Fibroblast of skin of right biceps (primary cell): ENCODE data around the gene RPTN.
"Not testable (repeated sequence)": the region's sequence is repeated elsewhere in the genome, so short reads cannot be mapped to it uniquely, and the experiment has no call there.

Experiments
- DNase-seq: peaks from one replicate; pipeline ENCODE4 v3.0.0-alpha.2; 2013

The RPTN gene

DNA sequence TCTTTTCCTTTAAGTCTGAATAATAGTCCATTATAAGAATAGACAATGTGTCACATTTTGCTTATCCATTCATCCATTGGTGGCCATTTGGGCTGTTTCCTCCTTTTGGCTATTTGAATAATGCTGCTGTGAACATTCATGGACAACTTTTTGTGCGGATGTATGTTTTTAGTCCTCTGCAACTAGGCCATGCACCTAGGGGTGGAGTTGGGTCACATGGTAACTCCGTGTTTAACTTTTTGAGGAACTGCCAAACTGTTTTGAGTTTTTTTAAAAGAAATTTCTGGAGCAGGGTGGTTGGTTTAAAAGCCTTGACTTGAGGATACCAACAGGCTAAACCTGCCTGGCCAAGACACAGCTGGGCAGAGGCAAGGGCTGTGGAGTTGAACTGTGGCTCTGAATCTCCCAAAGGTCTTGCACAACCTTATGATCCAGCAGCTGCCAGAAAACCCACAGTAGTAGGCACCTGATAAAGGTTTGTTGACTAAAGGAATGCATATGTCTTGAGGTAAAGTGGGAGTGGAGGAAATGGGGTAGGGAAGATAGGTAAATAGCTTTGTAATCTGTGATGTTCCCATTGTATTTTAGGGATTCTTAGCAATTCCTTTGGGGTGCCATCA, 5.6 kb upstream of the RPTN start:
- no peak for DNase-seq

DNA sequence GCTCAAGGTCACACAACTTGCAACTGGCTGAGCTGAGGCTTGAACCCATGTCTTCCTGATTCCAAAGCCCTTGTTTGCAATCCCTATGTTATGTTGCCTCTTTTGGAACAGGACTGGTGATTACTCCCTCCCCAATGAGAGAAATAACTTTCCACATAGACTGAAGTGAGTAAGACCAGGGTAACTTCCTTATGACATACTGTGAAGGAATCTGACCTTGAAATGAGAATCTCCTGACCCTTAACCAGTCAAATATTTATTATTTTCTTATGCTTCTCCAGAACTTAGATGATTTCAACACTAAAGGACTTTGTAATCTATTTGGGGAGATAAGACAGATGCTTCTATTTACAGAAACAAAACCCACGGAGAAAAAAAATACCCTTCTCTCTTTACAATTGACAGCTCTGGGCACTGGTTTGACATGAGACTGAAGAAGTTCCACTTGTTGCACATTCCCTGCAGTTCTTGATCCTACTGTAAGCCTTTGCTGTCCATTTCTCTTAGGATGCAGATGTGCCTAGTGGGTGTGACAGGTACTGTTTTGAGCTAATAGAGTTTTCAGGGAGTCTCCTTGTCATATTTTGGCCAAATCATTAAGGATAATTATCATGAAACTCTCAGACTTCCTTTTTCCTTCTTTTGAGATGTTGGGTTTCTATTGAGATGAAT, 3.9 kb upstream of the RPTN start:
- peak; percentile 78 for DNase-seq

DNA sequence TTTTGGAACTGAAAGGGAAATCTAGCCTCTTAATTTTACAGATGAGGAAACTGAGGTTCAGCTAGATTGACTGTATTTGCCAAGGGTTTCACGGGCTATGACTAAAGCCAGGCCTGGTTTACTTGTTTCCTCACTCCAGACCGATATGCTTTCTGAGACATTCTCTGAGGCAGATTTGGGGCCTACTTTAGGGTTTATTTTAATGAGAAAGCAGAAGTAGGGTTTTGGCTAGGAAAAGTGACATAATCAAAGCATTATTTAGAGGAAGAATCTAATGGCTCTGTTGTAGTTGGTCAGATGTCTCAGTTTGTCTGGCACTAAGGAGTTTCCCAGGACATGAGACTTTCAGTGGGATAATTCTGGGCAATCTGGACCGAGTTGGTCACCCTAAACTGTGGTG, 1.5 kb upstream of the RPTN start:
- no peak for DNase-seq

- no peak for DNase-seq
Observed at GRCh38 chr1:152153996-152154395, 5.0 kb downstream of the RPTN start.

DNA sequence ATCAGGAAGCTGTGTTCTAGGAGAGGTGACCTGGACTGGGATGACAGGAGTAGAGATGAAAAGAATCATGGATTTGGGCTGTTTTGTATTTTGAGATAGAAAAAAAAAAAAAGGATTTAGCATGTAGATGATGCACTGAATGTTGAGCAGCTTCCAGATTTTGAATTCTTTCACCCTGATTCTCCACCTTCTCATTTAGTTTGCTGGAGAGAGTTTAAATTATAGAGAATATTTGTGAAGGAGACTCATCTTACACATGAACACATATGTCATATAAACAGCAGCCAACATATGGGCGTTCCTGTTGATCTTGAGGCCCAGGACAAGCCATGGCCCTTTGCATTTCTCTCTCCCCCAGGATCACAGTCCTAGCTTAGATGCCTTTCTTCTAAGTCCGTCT, 7.4 kb downstream of the RPTN start:
- DNase-seq, result no peak

- DNase-seq, result no peak
Observed at GRCh38 chr1:152148981-152149380, 10.0 kb downstream of the RPTN start.

GRCh38 chr1:152148051-152148450, 11.0 kb downstream of the RPTN start:
- DNase-seq, result no peak

- DNase-seq, result no peak
Observed at GRCh38 chr1:152145769-152146168, 13.3 kb downstream of the RPTN start.

DNA sequence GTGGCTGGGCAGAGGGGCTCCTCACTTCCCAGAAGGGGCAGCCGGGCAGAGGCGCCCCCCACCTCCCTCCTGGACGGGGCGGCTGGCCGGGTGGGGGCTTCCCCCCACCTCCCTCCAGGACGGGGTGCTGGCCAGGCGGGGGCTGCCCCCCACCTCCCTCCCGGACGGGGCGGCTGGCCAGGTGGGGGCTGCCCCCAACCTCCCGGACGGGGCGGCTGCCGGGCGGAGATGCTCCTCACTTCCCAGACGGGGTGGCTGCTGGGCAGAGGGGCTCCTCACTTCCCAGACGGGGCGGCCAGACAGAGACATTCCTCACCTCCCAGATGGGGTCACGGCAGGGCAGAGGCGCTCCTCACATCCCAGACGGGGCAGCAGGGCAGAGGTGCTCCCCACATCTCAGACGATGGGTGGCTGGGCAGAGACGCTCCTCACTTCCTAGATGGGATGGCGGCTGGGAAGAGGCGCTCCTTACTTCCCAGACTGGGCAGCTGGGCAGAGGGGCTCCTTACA, 14.3 kb downstream of the RPTN start:
- not testable (repeated sequence) for DNase-seq

GRCh38 chr1:152143150-152143887, 15.7 kb downstream of the RPTN start:
- DNase-seq, result no peak

GRCh38 chr1:152141971-152142584, 16.9 kb downstream of the RPTN start:
- DNase-seq, result peak; percentile 57

DNA sequence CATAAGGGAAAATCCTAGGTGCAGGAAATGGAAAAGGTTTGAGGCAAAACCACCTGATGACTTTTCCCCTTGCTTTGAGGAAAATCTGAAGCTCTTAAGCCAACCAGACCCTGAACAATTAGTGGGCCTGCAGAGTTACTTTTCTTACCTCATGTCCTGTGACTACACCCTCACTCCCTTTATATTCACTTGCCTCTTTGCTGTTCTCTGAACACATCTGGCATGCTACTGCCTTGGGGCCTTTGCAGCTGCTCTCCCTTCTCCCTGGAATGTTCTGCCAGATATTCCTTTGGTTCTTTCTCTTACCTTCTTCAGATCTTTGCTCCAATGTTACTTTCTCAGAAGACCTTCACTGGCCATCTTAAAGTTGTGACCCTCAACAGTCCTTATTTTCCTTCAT, 21.8 kb downstream of the RPTN start:
- no peak for DNase-seq

DNA sequence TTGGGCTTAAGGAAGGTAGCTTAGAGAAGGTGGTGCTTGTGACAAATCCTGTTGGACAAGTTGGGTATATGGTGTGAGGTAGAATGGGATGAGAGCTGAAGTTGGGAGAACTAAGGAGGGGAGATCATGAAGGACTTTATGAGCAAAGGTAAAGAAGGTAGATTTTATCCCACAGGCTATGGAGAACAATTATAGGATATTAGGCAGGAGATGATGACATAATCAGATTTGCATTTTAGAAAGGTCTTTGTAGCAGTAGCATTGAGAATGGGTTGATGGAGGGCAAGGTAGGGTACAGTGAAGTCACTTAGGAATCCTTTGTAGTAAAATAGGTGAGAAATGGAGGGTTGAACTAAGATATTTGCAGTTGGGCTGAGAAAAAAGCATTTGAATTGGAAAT, 28.8 kb downstream of the RPTN start:
- no peak for DNase-seq

GRCh38 chr1:152127673-152128072, 31.4 kb downstream of the RPTN start:
- no peak for DNase-seq

- no peak for DNase-seq
Observed at GRCh38 chr1:152125834-152126443, 33.1 kb downstream of the RPTN start.

- no peak for DNase-seq
Observed at GRCh38 chr1:152118915-152119314, 40.1 kb downstream of the RPTN start.

DNA sequence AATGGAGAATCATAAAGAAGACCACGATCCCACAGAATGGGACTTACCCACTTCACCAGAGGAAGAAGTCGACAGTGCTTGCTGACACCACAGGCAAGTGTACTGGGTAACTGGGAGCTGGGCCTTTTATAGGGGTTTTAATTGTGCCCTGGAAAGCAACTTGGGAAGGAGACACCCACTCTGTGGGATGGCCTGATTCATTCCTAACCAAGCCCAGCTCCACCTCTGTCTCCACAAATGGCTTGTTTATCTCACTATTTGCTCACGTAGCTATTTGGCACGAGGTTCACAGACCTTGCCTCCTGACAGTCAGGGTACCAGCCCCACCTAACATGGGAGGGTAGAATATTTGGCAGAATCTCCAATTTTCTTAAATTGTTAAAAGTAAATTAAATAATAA, 43.7 kb downstream of the RPTN start, which contains the start of gene TCHH:
TSS of gene TCHH (minus strand) at position 101 of the 400 bp plus-strand sequence. CDS start 1,364 bp downstream, outside the sequence.
- no peak for DNase-seq

DNA sequence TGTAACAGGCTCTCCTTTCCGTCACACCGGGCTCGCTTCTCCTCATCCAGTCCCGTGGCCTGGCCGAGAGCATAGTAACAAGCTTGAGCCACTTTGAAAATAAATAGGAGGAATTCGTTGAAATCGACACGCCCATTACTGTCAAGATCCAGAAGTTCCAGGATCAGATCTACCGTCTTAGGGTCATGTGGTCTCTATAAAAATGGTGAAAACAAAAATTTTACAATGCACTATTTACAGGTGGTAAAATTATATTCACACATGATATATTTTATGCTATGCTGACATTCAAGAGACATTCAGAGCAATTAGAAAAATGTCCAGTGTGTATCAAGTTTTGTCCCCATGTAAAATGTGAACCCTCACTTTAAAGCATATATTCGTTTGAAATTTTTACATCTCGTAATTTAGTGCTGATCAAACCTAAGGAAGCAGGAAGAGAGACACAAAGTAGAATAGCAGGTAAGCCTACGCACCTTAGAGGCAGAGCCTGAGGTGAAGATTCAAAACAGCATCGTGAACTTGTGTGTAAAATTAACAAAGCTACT, 46.1 kb downstream of the RPTN start:
- DNase-seq, result no peak

DNA sequence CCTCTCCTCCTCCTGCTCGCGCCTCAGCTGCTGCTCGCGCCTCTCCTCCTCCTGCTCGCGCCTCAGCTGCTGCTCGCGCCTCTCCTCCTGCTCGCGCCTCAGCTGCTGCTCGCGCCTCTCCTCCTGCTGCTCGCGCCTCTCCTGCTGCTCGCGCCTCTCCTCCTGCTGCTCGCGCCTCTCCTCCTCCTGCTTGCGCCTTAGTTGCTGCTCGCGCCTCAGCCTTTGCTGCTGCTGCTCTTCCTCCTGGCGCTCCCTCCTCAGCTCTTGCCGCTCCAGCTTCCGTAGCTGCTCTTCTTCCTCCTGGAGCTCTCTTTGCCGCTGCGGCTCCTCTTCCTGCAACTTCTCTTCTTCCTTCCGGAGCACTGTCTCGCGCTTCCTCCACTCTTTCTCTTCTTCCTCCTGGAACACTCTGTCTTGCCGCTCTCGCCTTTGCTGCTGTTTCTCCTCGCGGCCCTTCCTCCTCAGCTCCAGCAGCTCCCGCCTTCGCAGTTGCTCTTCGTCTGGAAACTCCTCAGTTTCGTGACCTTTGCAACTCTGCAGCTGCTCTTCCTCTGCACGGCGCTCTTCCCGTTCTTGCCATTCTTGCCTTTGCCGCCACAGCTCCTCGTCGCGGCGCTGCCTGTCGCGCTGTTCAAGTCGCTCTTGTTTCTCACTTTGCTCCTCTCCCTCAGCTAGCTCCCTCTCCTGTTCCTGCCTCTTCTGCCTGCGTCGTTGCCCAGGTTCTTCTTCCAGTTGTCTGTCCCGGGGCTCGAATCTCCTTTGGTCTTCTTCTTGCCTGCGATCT, 46.7 kb downstream of the RPTN start:
- peak; percentile 30 for DNase-seq

DNA sequence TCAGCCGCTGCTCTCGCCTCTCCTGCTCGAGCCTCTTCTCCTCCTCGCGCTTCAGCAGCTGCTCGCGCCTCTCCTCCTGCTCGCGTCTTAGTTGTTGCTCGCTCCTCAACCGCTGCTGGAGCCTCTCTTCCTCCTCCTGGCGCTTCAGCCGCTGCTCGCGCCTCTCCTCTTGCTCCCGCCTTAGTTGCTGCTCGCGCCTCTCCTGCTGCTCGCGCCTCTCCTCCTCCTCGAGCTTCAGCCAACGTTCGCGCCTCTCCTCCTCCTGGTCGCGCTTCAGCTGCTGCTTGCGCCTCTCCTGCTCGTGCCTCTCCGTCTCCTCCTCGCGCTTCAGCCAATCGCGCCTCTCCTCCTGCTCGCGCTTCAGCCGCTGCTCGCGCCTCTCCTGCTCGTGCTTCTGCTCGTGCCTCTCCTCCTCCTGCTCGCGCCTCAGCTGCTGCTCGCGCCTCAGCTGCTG, 47.5 kb downstream of the RPTN start:
- peak; percentile 61 for DNase-seq

- DNase-seq, result peak; percentile 58
Observed at GRCh38 chr1:152110860-152111514, 48.0 kb downstream of the RPTN start.
